Upper lobe of left lung (tissue), 4 donors: ENCODE data around the gene ACTN4.

Source experiments
- POLR2AphosphoS5 ChIP-seq, 2 donors: sonication (generic); formaldehyde crosslinking; IDR thresholded peaks; one replicate each; pipeline ENCODE4 v1.5.1; 2017; ENCODE audit warnings: antibody characterized with exemption in 2 of 2
- TF ChIP-seq, protein P1 (sequence below), 6 experiments: fragments of 450-650 bp in 4 of 6; fragments of 200-600 bp in 2 of 6; sonication (generic) in 2 of 6; IDR thresholded peaks; one replicate each; pipeline ENCODE4 v1.5.1; 2016 to 2019; ENCODE audit warnings: antibody characterized with exemption in 6 of 6

DNA sequence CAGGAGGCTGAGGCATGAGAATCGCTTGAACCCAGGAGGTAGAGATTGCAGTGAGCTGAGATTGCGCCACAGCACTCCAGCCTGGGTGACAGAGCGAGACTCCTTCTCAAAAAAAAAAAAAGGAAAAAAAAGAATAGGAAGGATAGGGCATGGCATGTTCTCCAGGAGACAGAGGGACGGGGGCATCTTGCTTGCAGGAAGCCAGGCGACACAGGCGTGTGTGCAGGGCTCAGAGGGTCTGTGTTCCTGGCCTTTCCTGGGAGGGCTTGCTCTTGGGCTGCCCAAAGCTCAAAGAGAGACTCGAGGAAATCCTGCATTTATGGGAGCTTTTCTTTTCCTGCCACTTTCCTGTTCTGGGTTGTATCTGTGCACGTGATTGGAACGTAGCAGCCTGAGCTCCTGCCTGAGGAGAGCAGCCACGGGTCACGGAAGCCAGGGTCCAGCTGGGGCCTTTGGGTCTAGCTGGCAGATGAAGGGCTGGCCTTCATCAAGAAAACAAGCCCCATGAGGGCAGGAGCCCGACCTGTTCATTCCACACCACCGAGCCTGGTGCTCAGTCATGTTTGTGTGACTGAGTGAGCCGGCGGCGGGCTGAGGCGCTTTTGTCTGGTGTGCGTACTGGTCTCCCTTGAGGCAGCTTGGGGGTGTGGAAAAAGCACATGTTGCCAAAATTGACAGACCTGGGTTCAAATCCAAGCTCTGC lies 52.3 kb downstream of the ACTN4 start:
- TF ChIP-seq, protein P1, sequence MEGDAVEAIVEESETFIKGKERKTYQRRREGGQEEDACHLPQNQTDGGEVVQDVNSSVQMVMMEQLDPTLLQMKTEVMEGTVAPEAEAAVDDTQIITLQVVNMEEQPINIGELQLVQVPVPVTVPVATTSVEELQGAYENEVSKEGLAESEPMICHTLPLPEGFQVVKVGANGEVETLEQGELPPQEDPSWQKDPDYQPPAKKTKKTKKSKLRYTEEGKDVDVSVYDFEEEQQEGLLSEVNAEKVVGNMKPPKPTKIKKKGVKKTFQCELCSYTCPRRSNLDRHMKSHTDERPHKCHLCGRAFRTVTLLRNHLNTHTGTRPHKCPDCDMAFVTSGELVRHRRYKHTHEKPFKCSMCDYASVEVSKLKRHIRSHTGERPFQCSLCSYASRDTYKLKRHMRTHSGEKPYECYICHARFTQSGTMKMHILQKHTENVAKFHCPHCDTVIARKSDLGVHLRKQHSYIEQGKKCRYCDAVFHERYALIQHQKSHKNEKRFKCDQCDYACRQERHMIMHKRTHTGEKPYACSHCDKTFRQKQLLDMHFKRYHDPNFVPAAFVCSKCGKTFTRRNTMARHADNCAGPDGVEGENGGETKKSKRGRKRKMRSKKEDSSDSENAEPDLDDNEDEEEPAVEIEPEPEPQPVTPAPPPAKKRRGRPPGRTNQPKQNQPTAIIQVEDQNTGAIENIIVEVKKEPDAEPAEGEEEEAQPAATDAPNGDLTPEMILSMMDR (IDR thresholded peaks at IDR 0.05): no peak
- no peak for TF ChIP-seq POLR2AphosphoS5 (IDR thresholded peaks at IDR 0.05)
